ENCODE data around the gene MEGF11.

The MEGF11 gene

GRCh38 chr15:66288093-66288492 is 34.5 kb upstream of the MEGF11 start:
- no peak for DNase-seq (ENCODE audit: low spot score)
- no peak for TF ChIP-seq CTCF (IDR thresholded peaks at IDR 0.05; ENCODE audit: extremely low read depth, missing control alignments)

GRCh38 chr15:66287461-66288057 is 34.0 kb upstream of the MEGF11 start:
- TF ChIP-seq CTCF (IDR thresholded peaks at IDR 0.05; ENCODE audit: extremely low read depth, missing control alignments): peak; percentile 19
- DNase-seq (ENCODE audit: low spot score): peak; percentile 38

- DNase-seq (ENCODE audit: low spot score): no peak
These were observed 32.2 kb upstream of the MEGF11 start for GRCh38 chr15:66285533-66286280.

GRCh38 chr15:66284271-66284670 is 30.7 kb upstream of the MEGF11 start:
- no peak for TF ChIP-seq CTCF (IDR thresholded peaks at IDR 0.05; ENCODE audit: extremely low read depth, missing control alignments)
- no peak for DNase-seq (ENCODE audit: low spot score)

More at GRCh38 chr15:66285533-66286280, 32.2 kb upstream of the MEGF11 start:
- TF ChIP-seq CTCF (IDR thresholded peaks at IDR 0.05; ENCODE audit: extremely low read depth, missing control alignments): no peak

GRCh38 chr15:66278671-66279070 is 25.1 kb upstream of the MEGF11 start:
- no peak for TF ChIP-seq CTCF (IDR thresholded peaks at IDR 0.05; ENCODE audit: extremely low read depth, missing control alignments)
- no peak for DNase-seq (ENCODE audit: low spot score)

- no peak for TF ChIP-seq CTCF (IDR thresholded peaks at IDR 0.05; ENCODE audit: extremely low read depth, missing control alignments)
These were observed 24.5 kb upstream of the MEGF11 start for GRCh38 chr15:66278056-66278455.

GRCh38 chr15:66276546-66276945 is 23.0 kb upstream of the MEGF11 start:
- no peak for DNase-seq (ENCODE audit: low spot score)

More at GRCh38 chr15:66278056-66278455, 24.5 kb upstream of the MEGF11 start:
- no peak for DNase-seq (ENCODE audit: low spot score)

More at GRCh38 chr15:66276546-66276945, 23.0 kb upstream of the MEGF11 start:
- no peak for TF ChIP-seq CTCF (IDR thresholded peaks at IDR 0.05; ENCODE audit: extremely low read depth, missing control alignments)

Measured in GM20000 (cell line).